OCI-LY1 (cell line): Measurements from ENCODE around the gene ALOX5.

Experiments
- H2AFZ ChIP-seq: fragments of 200-600 bp; sonication (generic), shearing (Covaris generic); 2 replicates; pipeline ENCODE4 v1.6.0; 2014; ENCODE audit warnings: antibody characterized with exemption, mild to moderate bottlenecking, low read length
- H3F3A ChIP-seq: fragments of 200-600 bp; sonication (generic), shearing (Covaris generic); 2 replicates; pipeline ENCODE4 v1.6.0; 2014; ENCODE audit warnings: mild to moderate bottlenecking, antibody characterized with exemption, low read length, moderate library complexity; ENCODE audit not compliant: insufficient read depth
- H3K27ac ChIP-seq: fragments of 200-600 bp; sonication (generic); 2 replicates; pipeline ENCODE4 v1.5.1; 2014; ENCODE audit warnings: low read length, mixed run types, mild to moderate bottlenecking, low read depth; ENCODE audit not compliant: poor library complexity, severe bottlenecking
- H3K27me3 ChIP-seq: fragments of 200-600 bp; sonication (generic); 2 replicates; pipeline ENCODE4 v1.6.0; 2014; ENCODE audit warnings: antibody characterized with exemption, mild to moderate bottlenecking, low read length, moderate library complexity; ENCODE audit not compliant: insufficient read depth
- H3K36me3 ChIP-seq: fragments of 200-600 bp; sonication (generic); 2 replicates; pipeline ENCODE4 v1.6.1; 2014; ENCODE audit warnings: mild to moderate bottlenecking, antibody characterized with exemption, low read length, moderate library complexity, mixed read lengths; ENCODE audit not compliant: insufficient read depth
- H3K4me1 ChIP-seq: fragments of 200-600 bp; sonication (generic); 2 replicates; pipeline ENCODE4 v1.5.1; 2014; ENCODE audit warnings: mild to moderate bottlenecking, low read length, moderate library complexity; ENCODE audit not compliant: insufficient read depth, severe bottlenecking
- H3K4me2 ChIP-seq: fragments of 200-600 bp; sonication (generic), shearing (Covaris generic); 2 replicates; pipeline ENCODE4 v1.6.1; 2014; ENCODE audit warnings: low read length
- H3K4me3 ChIP-seq: fragments of 200-600 bp; sonication (generic); 2 replicates; pipeline ENCODE4 v1.5.1; 2014; ENCODE audit warnings: low read length, low read depth, mild to moderate bottlenecking, mixed read lengths; ENCODE audit not compliant: poor library complexity, severe bottlenecking
- H3K79me2 ChIP-seq: fragments of 200-600 bp; shearing (Covaris generic); 2 replicates; pipeline ENCODE4 v1.6.1; 2016; ENCODE audit warnings: mixed run types, low read length, mixed read lengths; ENCODE audit not compliant: insufficient read depth
- H3K9ac ChIP-seq: fragments of 200-600 bp; sonication (generic), shearing (Covaris generic); 2 replicates; pipeline ENCODE4 v1.6.1; 2014; ENCODE audit warnings: mild to moderate bottlenecking, low read length, mixed read lengths
- H3K9me2 ChIP-seq: fragments of 200-600 bp; sonication (generic), shearing (Covaris generic); 2 replicates; pipeline ENCODE4 v1.6.1; 2014; ENCODE audit warnings: low read depth, mild to moderate bottlenecking, low read length, mixed read lengths
- H3K9me3 ChIP-seq: fragments of 200-600 bp; shearing (Covaris generic); 2 replicates; pipeline ENCODE4 v1.6.1; 2014; ENCODE audit warnings: low read length, mixed read lengths
- H4K20me1 ChIP-seq: fragments of 200-600 bp; sonication (generic), shearing (Covaris generic); 2 replicates; pipeline ENCODE4 v1.6.0; 2016; ENCODE audit warnings: mild to moderate bottlenecking, low read length; ENCODE audit not compliant: insufficient read depth
- EZH2 ChIP-seq: fragments of 200-600 bp; sonication (generic), shearing (Covaris generic); IDR thresholded peaks from 2 replicates; pipeline ENCODE4 v1.8.0; 2017; ENCODE audit warnings: borderline replicate concordance, mixed run types, mild to moderate bottlenecking, antibody characterized with exemption, low read length, moderate library complexity, mixed read lengths
- TF ChIP-seq, protein P1 (sequence below): fragments of 200-600 bp; sonication (generic), shearing (Covaris generic); IDR thresholded peaks from 2 replicates; pipeline ENCODE4 v1.5.1; 2017; ENCODE audit warnings: mild to moderate bottlenecking, antibody characterized with exemption, low read length, moderate library complexity, mixed read lengths

Gene ALOX5

DNA sequence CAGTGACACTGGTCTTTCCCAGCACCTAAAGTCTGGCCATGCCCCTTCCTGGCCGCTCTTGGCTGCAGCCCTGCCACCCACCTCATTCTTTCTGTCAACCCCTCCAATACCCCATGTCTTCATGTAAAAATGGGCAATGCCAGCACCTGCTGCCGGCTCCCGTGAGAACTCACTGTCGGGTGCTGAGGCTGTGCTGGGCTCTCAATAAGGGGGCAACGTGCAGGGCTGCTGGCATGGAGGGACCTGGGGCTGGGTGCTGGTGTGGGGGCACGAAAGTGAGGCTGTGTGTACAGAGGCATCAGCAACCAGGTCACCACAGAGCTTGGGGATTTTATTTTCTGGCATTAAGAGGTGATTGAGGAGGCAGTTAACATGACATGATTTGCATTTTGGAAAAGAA lies 65.3 kb downstream of the ALOX5 start:
- Histone ChIP-seq H3K27me3 (no peaks in the 10 kb centered on the region), H3K9ac (no peak overlapping the region), H3K4me3 (no peak overlapping the region), H3K9me2 (no peaks in the 10 kb centered on the region), H4K20me1 (no peaks in the 10 kb centered on the region), H3F3A (no peaks in the 10 kb centered on the region), H3K79me2 (no peaks in the 10 kb centered on the region), H2AFZ (no peak overlapping the region), H3K4me2 (no peak overlapping the region), H3K36me3 (peaks cover 90% of the 10 kb centered on the region), H3K4me1 (peaks cover 12% of the 10 kb centered on the region), H3K9me3 (0 out of 2 replicates have a peak, but pooled peaks cover 4% of the 10 kb centered on the region), H3K27ac (peak overlapping the region; percentile 52)
- TF ChIP-seq, protein P1, sequence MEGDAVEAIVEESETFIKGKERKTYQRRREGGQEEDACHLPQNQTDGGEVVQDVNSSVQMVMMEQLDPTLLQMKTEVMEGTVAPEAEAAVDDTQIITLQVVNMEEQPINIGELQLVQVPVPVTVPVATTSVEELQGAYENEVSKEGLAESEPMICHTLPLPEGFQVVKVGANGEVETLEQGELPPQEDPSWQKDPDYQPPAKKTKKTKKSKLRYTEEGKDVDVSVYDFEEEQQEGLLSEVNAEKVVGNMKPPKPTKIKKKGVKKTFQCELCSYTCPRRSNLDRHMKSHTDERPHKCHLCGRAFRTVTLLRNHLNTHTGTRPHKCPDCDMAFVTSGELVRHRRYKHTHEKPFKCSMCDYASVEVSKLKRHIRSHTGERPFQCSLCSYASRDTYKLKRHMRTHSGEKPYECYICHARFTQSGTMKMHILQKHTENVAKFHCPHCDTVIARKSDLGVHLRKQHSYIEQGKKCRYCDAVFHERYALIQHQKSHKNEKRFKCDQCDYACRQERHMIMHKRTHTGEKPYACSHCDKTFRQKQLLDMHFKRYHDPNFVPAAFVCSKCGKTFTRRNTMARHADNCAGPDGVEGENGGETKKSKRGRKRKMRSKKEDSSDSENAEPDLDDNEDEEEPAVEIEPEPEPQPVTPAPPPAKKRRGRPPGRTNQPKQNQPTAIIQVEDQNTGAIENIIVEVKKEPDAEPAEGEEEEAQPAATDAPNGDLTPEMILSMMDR: no peak
- TF ChIP-seq EZH2: no peak

DNA sequence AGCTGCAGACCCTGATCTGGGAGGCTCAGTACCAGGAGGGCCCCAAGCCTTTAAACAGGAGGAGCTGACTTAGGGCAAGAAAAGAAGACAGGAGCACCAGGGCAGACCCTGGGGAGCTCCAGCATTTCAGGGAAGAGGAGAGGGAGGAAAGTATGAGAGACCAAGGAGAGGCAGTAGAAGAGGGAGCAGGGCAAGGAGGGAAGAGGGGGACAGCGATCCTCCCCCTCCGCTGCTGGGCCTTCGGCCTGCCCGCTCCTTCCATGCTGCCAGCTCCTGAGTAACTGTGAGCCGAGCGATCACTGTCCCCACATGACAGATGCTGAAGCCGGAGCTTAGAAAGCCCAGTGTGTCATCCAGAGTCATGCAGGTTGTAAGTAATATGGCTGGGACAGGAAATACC lies 65.9 kb downstream of the ALOX5 start:
- Histone ChIP-seq H3K27ac (peak overlapping the region; percentile 52), H3K9ac (no peak overlapping the region)

DNA sequence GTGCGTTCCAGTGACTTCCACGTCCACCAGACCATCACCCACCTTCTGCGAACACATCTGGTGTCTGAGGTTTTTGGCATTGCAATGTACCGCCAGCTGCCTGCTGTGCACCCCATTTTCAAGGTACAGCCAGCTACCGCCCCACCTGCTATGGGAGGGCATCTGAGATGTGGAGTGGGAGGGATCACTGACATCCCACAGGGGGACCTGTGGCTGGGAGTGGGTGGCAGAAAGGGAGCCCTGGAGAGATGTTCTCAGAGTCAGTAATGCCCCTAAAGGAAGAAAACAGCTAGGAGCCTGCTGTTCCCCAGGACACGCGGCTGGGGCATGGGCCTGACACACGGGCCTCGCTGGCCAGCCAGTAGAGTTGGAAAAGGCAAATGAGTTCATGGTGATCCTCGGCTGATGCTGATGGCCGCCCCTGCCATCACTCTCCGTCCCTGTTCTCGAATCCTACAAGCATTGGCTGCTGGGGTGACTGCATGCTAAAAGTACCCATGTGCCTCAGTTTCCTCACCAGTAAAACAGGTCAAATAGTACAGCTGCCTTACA lies 66.6 kb downstream of the ALOX5 start:
- H3K27ac ChIP-seq: peak overlapping the region; percentile 22
- H3K9me3 ChIP-seq: 0 out of 2 replicates have a peak, but pooled peaks cover 4% of the 10 kb centered on the region
- no peaks in the 10 kb centered on the region for H3K79me2 ChIP-seq
- no peak overlapping the region for H2AFZ ChIP-seq
- H3K9ac ChIP-seq: no peak overlapping the region
- peaks cover 90% of the 10 kb centered on the region for H3K36me3 ChIP-seq
- no peaks in the 10 kb centered on the region for H3K9me2 ChIP-seq
- H3K4me3 ChIP-seq: no peak overlapping the region
- no peak for TF ChIP-seq EZH2
- TF ChIP-seq, protein P1: no peak
- H3K4me2 ChIP-seq: no peak overlapping the region
- no peaks in the 10 kb centered on the region for H3F3A ChIP-seq
- peaks cover 12% of the 10 kb centered on the region for H3K4me1 ChIP-seq
- H4K20me1 ChIP-seq: no peaks in the 10 kb centered on the region
- H3K27me3 ChIP-seq: no peaks in the 10 kb centered on the region

More for the DNA sequence above, 65.9 kb downstream of the ALOX5 start:
- Histone ChIP-seq H3K4me1 (peaks cover 12% of the 10 kb centered on the region), H3K79me2 (no peaks in the 10 kb centered on the region), H2AFZ (no peak overlapping the region), H3K27me3 (no peaks in the 10 kb centered on the region), H3K9me3 (0 out of 2 replicates have a peak, but pooled peaks cover 4% of the 10 kb centered on the region), H3F3A (no peaks in the 10 kb centered on the region), H4K20me1 (no peaks in the 10 kb centered on the region), H3K4me2 (no peak overlapping the region), H3K36me3 (peaks cover 90% of the 10 kb centered on the region), H3K4me3 (no peak overlapping the region), H3K9me2 (no peaks in the 10 kb centered on the region)
- TF ChIP-seq, protein P1: no peak
- no peak for TF ChIP-seq EZH2
